Measurements from ENCODE around the gene ROR1. TPM values are rescaled to one million over a fixed set of nuclear protein-coding genes. Genes with fewer than 3 reads are reported as not detected.

ROR1 gene
- total and polyA plus RNA-seq, 10 of the 15 experiments (the other 5 are each of a cell fraction or from before 2014, with no cell fraction given): 0.02 to 0.08 (median 0.05) TPM; not detected in 6

DNA sequence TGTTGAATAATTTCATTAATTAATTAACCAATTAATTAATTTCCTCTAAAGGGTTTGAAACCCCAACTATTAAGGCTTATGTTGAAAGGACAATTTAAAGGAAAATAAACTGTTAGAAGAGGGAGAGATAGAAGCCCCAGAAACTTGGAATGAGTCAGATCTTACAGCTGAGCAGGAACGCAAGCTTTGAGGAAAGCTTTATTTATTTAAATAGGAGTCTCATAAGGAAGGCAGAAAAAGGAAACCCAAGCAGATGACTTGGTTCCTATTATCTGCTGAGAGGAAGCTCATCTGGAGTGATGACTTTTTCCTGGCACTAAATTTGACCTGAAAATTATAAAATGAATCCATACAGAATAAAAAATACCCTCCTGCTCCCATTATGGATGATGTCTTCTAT is 105.1 kb downstream of the ROR1 start (continued):
- TF ChIP-seq, protein P1, sequence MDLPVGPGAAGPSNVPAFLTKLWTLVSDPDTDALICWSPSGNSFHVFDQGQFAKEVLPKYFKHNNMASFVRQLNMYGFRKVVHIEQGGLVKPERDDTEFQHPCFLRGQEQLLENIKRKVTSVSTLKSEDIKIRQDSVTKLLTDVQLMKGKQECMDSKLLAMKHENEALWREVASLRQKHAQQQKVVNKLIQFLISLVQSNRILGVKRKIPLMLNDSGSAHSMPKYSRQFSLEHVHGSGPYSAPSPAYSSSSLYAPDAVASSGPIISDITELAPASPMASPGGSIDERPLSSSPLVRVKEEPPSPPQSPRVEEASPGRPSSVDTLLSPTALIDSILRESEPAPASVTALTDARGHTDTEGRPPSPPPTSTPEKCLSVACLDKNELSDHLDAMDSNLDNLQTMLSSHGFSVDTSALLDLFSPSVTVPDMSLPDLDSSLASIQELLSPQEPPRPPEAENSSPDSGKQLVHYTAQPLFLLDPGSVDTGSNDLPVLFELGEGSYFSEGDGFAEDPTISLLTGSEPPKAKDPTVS (IDR thresholded peaks at IDR 0.05; ENCODE audit: low read depth, low read length): no peak
- no peak for TF ChIP-seq NR2C1 (IDR thresholded peaks at IDR 0.05)

DNA sequence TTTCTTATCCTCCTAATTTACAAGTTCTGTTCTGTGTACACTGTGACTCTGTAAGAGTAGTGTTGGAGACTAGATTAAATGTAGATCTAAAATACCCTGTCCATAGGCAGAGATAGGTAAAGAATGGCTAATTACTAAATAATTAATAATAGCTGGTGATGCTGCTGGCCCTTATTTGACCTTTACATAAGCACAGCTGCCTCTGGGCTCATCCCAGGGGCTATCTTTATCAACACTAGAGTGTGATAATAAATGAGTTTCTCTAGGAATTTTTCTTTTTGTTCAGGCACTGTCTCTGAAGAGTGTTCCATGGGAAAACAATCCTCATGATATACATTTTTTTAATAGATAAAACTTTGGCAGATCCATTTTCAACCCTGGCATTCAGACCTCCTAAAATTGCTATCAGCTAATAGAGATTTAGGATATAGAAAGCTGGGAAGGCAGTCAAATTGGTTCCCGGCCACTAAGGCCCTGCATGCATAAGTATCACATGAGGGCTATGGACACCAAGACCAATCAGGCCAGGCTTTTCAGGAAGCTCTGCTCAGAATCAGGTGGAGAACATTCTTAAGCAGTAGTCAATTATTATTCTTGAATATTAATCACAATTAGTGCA is 107.2 kb downstream of the ROR1 start:
- BruUV-seq (replicated peaks): no TSS peak
- FAIRE-seq (no peak), DNase-seq (ENCODE audit: low read depth, low spot score) (no peak), ATAC-seq (no peak)
- Histone ChIP-seq H3K4me1 (ENCODE audit: control insufficient read depth, insufficient read depth, low read length) (no peaks in the 10 kb centered on the region), H3K9ac (ENCODE audit: control insufficient read depth, insufficient read depth, low read length) (no peak overlapping the region), H3K27me3 (replicated peaks in 1 of 2; ENCODE audit: control insufficient read depth in 2 of 2, insufficient read depth in 2 of 2, low read length in 1 of 2) (no peaks in the 10 kb centered on the region), H3K79me2 (ENCODE audit: control insufficient read depth, insufficient read depth, low read length) (no peaks in the 10 kb centered on the region), H3K4me3 (no peak overlapping the region), H3K4me2 (ENCODE audit: control insufficient read depth, insufficient read depth) (no peak overlapping the region), H4K20me1 (ENCODE audit: control insufficient read depth, insufficient read depth) (no peaks in the 10 kb centered on the region), H3K36me3 (ENCODE audit: control insufficient read depth in 2 of 2, insufficient read depth in 2 of 2, low read length in 1 of 2) (no peaks in the 10 kb centered on the region), H2AFZ (ENCODE audit: control insufficient read depth, low read depth, low read length) (no peak overlapping the region), H3K27ac (ENCODE audit: control insufficient read depth, insufficient read depth) (no peak overlapping the region), H3K9me3 (replicated peaks; ENCODE audit: control insufficient read depth, insufficient read depth, low read length) (no peaks in the 10 kb centered on the region)
- intact Hi-C loops (cut with micrococcal nuclease; ENCODE audit: unreplicated experiment): no loop called here
- 67% methylated on average over 1 of the region's 1 CpG for WGBS (ENCODE audit: insufficient coverage, insufficient replicate concordance, low lambda C conversion rate, missing lambda C conversion rate)
- in situ Hi-C loops (cut with MboI): no loop called here
- RAD21 ChIA-PET (ENCODE audit: unreplicated experiment): no interaction called here
- POLR2A ChIA-PET: no interaction called here
- CTCF ChIA-PET: interaction anchor here (0.5 kb wide), 1 partner anchor 11 kb away, joined by 3 read pairs; no protein-coding TSS in a partner anchor
- SMC1A ChIA-PET (ENCODE audit: uncharacterized antibody, unreplicated experiment): interaction anchor here (1.0 to 1.4 kb wide), 3 partner anchors 17 to 52 kb away, joined by 3 read pairs; no protein-coding TSS in a partner anchor
- TF ChIP-seq STAT1 (conservative IDR thresholded peaks at IDR 0.05) (no peak), CHD4 (IDR thresholded peaks at IDR 0.05) (no peak), SMARCA5 (IDR thresholded peaks at IDR 0.05) (no peak), CREB1 (IDR thresholded peaks at IDR 0.05; ENCODE audit: low read depth) (no peak), ASH2L (IDR thresholded peaks at IDR 0.05; ENCODE audit: borderline replicate concordance, low read depth) (no peak), ZNF384 (IDR thresholded peaks at IDR 0.05; ENCODE audit: borderline replicate concordance, low read depth, low read length) (no peak), GABPA (IDR thresholded peaks at IDR 0.05; ENCODE audit: low read depth) (no peak), YBX1 (IDR thresholded peaks at IDR 0.05) (no peak)
- TF ChIP-seq, protein P2, sequence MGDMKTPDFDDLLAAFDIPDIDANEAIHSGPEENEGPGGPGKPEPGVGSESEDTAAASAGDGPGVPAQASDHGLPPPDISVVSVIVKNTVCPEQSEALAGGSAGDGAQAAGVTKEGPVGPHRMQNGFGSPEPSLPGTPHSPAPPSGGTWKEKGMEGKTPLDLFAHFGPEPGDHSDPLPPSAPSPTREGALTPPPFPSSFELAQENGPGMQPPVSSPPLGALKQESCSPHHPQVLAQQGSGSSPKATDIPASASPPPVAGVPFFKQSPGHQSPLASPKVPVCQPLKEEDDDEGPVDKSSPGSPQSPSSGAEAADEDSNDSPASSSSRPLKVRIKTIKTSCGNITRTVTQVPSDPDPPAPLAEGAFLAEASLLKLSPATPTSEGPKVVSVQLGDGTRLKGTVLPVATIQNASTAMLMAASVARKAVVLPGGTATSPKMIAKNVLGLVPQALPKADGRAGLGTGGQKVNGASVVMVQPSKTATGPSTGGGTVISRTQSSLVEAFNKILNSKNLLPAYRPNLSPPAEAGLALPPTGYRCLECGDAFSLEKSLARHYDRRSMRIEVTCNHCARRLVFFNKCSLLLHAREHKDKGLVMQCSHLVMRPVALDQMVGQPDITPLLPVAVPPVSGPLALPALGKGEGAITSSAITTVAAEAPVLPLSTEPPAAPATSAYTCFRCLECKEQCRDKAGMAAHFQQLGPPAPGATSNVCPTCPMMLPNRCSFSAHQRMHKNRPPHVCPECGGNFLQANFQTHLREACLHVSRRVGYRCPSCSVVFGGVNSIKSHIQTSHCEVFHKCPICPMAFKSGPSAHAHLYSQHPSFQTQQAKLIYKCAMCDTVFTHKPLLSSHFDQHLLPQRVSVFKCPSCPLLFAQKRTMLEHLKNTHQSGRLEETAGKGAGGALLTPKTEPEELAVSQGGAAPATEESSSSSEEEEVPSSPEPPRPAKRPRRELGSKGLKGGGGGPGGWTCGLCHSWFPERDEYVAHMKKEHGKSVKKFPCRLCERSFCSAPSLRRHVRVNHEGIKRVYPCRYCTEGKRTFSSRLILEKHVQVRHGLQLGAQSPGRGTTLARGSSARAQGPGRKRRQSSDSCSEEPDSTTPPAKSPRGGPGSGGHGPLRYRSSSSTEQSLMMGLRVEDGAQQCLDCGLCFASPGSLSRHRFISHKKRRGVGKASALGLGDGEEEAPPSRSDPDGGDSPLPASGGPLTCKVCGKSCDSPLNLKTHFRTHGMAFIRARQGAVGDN (IDR thresholded peaks at IDR 0.05): no peak
- TF ChIP-seq, protein P3, sequence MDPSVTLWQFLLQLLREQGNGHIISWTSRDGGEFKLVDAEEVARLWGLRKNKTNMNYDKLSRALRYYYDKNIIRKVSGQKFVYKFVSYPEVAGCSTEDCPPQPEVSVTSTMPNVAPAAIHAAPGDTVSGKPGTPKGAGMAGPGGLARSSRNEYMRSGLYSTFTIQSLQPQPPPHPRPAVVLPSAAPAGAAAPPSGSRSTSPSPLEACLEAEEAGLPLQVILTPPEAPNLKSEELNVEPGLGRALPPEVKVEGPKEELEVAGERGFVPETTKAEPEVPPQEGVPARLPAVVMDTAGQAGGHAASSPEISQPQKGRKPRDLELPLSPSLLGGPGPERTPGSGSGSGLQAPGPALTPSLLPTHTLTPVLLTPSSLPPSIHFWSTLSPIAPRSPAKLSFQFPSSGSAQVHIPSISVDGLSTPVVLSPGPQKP (IDR thresholded peaks at IDR 0.05; ENCODE audit: low read depth, low read length): no peak
